ENCODE data around the gene FMO2.

The FMO2 gene

DNA sequence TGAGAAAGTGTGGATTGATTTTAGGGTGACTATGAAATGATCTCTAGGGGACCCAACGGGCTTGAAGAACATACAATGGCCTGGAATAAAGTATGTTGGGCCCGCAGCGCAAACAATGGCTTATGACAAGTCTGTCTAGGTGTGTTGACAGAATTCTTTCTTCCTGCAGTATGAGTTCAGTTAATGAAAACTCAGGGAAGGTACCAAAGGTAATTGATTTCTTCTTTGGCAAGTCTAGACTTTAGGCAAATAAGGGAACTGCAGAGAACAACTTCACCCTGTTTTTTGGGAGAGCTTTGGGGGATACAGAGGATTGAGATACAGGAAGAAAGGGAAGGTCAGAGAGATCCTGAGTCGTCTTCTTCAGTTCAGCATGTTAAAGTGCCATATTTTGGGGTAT is 7.8 kb upstream of the FMO2 start:
- DNase-seq, result no peak

DNA sequence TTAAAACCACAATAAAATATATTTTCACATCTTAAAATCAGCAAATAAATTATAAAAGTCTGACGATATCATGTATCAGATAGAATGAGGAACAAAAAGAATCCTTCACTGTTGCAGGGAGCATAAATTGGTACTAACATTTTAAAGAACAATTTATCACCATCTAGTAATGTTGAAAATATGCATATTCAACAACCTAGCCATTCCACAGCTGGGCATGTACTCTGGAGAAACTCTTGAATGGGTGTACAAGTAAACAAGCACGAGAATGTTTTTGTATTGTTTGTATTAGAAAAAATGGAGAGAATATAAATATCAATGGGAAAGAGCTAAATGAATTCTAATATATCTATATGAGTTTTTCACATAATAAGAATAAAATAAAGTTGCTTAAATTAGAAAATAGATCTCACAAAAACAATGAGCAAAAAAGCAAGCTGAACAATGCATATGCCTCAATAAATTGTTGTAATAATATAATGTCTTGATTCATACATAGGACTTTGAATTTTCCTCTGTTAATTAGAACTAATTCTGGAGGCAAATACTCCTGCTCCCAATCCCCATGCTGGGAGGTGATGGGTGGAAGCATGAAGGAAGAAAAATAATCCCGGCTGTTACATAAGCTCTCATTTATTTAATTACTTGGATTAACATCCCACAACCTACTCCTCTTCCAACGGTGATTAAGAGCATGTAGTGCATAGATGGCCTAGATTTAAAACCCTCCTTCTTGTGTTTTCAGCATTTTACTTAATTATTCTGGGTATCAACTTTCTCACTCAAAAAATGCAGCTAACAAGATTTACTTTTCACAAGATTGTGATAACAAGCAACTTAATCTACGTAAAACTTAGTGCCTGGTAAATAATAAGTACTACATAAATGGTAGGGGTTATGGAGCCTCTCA is 5.5 kb upstream of the FMO2 start:
- no peak for DNase-seq

DNA sequence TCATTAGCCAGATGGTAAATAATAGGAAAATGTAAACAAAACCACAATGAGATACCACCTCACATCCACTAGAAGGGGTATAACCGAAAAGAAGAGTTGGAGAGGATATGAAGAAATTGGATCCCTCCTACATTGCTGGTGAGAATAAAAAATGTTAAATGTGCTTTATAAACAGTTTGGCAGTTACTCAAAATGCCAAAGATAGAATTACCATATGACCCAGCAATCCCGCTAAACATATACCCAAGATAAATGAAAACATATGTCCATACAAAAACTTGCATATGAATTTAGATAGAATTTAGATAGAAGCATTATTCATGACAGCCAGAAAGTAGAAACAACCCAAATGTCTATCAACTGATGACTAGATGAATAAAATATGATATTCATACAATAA is 4.4 kb upstream of the FMO2 start:
- DNase-seq, result no peak

- peak; percentile 17 for DNase-seq
Observed at GRCh38 chr1:171188388-171189266, 3.5 kb downstream of the FMO2 start.

DNA sequence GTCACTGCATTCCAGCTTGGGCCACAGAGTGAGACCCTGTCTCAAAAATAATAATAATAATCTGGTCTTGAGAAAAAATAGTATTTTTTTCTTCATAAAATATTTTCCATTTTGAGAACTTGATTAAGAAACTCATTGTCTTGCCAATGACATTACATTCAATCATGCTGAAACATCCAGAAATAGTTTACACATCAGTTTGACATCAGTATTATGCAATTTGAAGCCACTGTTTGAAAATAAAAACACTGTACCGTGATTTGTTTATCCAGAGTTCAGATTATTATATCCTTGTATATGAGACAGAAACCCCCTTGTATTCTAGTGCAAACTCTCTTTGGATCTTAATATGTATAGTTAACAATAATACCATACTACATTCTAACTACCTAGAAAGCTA is 6.9 kb downstream of the FMO2 start:
- no peak for DNase-seq

DNA sequence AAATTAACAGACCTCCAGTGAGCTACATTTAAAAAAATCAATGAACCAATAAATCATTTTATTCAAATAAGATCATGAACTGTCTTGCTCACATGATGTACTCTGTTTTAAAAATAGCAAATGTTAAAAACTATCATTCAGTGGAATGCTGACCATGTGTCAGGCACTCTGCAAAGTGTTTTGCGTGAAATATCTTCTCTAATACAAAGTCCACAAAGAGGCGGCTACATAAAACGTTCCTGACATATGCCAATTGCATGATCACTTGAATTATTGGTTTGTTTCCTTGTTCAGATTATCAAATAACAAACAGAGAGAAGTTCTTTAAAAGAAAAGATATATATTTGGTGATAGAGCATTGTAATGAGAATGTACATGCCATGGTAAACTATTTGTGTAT is 10.7 kb downstream of the FMO2 start:
- no peak for DNase-seq

DNA sequence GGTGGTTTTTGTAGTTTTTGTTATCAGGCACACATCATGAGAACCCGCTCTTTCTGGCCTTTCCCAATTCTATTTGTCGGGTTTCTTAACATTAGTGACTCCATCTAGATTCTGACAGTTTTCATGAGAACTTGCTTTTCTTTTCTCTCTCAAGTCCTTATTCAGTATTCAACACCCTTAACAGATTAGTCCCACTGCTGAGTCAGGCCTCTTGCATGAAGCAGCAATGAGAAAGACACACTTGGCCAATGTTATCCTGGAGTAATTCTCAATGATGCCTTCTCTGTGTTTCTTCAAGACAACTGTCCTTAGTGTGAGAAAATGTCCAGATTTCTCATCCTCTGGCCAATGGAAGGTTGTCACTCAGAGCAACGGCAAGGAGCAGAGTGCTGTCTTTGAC is 11.3 kb downstream of the FMO2 start:
- no peak for DNase-seq

DNA sequence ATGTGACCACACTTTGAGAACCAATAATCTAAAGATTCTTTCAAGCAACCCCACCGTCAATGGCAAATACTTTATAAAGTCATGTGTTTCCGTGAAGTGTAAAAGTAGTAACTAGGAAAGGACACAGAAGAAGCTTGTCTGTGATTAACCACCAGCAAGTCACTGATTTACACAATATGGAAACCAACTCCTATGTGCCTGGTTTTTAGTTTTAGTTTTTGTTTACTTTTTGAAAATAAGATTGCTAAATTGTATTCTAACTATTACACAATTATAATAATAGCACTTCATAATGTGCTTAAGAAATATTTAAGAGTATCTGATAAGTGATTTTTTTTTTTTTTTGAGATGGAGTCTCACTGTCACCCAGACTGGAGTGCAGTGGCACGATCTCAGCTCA is 13.0 kb downstream of the FMO2 start:
- no peak for DNase-seq

GRCh38 chr1:171204296-171204695 is 19.2 kb downstream of the FMO2 start:
- no peak for DNase-seq

- DNase-seq, result no peak
Observed at GRCh38 chr1:171206204-171206977, 21.3 kb downstream of the FMO2 start.

GRCh38 chr1:171206978-171207355 is 21.9 kb downstream of the FMO2 start:
- DNase-seq, result no peak

DNA sequence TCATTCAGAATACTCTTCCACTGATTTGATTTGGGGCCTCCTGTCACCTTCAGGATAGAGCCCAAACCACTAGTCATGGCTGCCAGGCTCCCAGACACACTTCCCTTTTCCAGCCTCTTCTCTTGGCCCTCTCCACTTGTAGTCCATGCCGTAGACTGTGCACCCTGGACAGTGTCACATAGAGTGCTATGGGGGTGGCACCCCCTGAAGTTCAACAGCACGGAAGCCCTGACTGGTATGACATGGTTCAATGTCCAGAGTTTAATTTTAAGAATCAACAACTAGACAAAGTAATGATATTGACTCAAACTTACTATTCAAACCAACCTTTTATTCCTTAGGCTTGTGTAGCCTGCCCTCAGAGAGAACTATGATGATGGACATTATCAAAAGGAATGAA is 22.3 kb downstream of the FMO2 start:
- DNase-seq, result no peak

DNA sequence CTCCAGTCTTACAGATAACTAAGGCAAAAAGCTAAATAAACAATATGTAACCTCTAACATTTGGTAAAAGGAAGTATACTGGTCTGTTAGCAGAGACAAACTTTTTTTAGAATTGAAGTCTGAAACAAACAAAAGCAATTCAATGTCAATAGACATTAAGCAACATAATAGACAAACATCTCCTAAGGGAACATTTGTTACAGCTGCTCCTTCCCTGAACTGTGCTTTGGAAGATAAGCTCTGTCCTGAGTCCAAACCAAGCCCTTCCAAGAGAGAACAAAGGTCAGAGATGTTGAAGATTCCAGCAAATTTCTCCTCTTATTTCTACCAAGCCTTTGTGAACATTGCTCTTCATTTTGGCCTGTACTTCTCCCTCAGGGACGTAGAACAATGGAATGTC is 25.3 kb downstream of the FMO2 start:
- DNase-seq, result no peak

GRCh38 chr1:171212607-171213351 is 27.7 kb downstream of the FMO2 start:
- DNase-seq, result no peak

GRCh38 chr1:171213559-171214454 is 28.7 kb downstream of the FMO2 start:
- DNase-seq, result no peak

DNA sequence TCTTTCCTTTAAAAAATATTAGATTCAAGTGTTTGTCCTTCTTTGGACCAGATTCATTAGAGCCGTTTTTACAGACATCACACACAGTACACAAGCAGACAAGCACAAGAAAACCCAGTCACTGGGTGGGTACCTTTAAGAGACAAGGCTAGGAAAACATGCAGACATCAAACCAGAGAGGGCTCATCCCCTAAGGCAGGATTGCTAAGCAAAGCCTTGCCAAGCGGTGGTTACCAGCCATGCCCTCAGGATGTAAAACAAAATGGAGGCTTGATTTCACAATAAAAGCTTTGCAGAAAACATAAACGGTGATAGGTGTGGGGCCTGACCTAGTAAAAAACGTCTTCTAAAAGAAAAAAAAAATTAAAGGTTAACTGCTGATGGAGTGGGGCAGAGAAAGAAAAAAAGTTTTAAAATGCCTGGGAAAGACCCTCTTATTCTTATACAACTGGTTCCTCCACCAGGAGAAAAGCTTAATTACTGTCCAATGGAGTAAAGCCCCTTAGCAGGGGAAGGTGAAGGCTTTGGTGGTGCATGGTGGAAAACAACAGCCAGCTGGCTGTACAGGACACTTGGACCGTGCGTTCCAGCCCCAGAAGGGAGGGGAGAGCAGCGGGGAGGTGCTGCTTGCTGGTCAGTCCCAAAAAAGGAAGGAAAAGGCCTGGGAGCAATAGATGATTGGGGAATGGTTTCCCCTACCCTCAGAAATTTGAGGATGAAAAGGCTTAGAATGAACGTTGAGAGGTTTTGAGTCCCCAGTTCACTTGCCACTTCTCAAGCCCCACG is 32.8 kb downstream of the FMO2 start:
- no peak for DNase-seq

DNA sequence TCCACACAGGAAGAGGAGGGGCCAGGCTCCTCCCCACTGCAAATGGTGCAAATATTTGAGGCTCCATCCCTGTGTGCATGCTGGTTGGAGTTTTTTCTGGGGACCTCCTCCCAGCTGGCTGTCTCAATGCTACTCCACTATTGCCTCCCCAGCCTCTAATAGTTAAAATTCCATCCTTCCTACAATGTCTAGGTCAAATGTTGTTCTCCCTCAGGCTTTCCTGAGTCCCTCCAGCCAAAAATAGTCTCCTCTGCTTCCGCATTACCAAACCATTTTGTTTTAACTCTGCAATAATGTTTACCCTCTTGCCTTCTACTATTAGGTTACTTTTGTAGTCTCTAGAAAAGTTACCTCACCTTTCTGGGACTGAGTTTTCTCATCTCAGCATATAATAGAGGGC is 33.6 kb downstream of the FMO2 start:
- no peak for DNase-seq

GRCh38 chr1:171219346-171220080 is 34.4 kb downstream of the FMO2 start:
- no peak for DNase-seq

DNA sequence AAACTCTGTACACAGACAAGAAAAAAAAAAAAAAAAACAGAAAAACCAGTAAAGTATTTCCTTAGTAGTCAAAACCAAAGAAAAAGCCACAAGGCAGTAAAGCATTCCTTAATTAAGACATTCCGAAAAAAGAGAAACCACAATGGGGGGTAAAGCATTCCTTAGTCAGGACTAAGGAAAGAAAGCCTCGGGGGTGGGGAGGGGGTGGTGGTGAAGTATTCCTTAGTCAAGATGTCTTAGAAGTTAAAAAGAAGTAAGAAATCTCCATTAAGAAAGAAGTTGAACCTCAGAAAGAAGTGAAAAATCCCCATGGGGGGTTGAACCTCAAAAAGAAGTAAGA is 35.0 kb downstream of the FMO2 start:
- no peak for DNase-seq

DNA sequence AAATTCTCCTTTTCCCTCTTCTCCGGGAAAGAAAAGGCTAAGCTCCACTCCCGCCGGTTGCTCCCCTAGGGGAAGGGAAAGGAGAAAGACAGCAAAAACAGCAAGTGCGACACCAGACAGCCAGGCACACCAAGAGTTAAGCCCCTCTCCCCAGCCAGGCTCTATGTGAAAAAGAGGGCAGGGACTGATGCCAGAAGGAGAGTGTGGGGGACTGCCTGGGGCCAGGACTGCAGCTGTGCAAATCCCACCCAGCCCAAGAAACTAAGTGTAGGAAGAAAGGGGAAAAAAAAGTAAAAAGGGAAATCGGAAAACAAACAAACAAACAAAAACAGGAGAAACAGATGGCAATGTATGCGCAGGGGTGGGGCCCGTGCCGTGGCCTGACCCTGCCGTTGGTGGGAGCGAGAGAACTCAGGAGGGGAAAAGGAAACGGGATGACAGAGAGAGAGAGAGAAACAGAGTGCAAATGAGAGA is 35.5 kb downstream of the FMO2 start:
- no peak for DNase-seq
